GM12801 (cell line): ENCODE results near the gene EFNA1.

ENCODE experiments used
- CTCF ChIP-seq: IDR thresholded peaks from one replicate; pipeline ENCODE4 v1.5.1; 2011; ENCODE audit warnings: control low read depth; ENCODE audit not compliant: insufficient read length; ENCODE audit errors: extremely low read depth

EFNA1 gene

GRCh38 chr1:155123801-155124200, 3.9 kb upstream of the EFNA1 start:
- TF ChIP-seq CTCF: no peak

- no peak for TF ChIP-seq CTCF
Observed at GRCh38 chr1:155124503-155125463, 2.9 kb upstream of the EFNA1 start.

GRCh38 chr1:155125511-155125945, 2.1 kb upstream of the EFNA1 start:
- TF ChIP-seq CTCF: no peak

GRCh38 chr1:155125946-155126555, 1.6 kb upstream of the EFNA1 start:
- TF ChIP-seq CTCF: no peak

GRCh38 chr1:155126556-155127104, 1.0 kb upstream of the EFNA1 start:
- TF ChIP-seq CTCF: no peak

- TF ChIP-seq CTCF: no peak
Observed at GRCh38 chr1:155127967-155128754, 485 bp downstream of the EFNA1 start.
